Small intestine (tissue), 7 donors: ENCODE results near the gene ZNF341. TPM values are rescaled to one million over a fixed set of nuclear protein-coding genes. Genes with fewer than 3 reads are reported as not detected.

Experiments
- DNase-seq, 2 donors: peaks; one replicate each; pipeline versions ENCODE4 v3.0.0 to v3.0.0-alpha.2; 2013
- FAIRE-seq: peaks from 2 replicates; lab custom pipeline; 2012; peaks lifted over from hg19 to GRCh38; lab: Jason Lieb, UNC
- H3K27ac ChIP-seq, 3 donors: one replicate each; pipeline ENCODE4 v1.5.1; 2013; ENCODE audit warnings: low read length in 2 of 3, mild to moderate bottlenecking in 2 of 3, control low read depth in 1 of 3, inconsistent platforms in 1 of 3, low read depth in 1 of 3, moderate library complexity in 1 of 3
- H3K27me3 ChIP-seq, 3 donors: one replicate each; pipeline ENCODE4 v1.6.1; 2013; ENCODE audit warnings: low read length in 3 of 3, inconsistent platforms in 1 of 3; ENCODE audit not compliant: control insufficient read depth in 3 of 3, insufficient read depth in 3 of 3
- H3K36me3 ChIP-seq, 3 donors: one replicate each; pipeline ENCODE4 v1.6.1; 2013; ENCODE audit warnings: low read length in 3 of 3, inconsistent platforms in 1 of 3, low read depth in 1 of 3, mild to moderate bottlenecking in 1 of 3, moderate library complexity in 1 of 3; ENCODE audit not compliant: control insufficient read depth in 3 of 3, insufficient read depth in 2 of 3
- H3K4me1 ChIP-seq, 3 donors: one replicate each; pipeline ENCODE4 v1.6.1; 2013; ENCODE audit warnings: low read length in 2 of 3, inconsistent platforms in 1 of 3, low read depth in 1 of 3, mild to moderate bottlenecking in 1 of 3, moderate library complexity in 1 of 3; ENCODE audit not compliant: control insufficient read depth in 3 of 3, insufficient read depth in 2 of 3
- H3K4me3 ChIP-seq, 3 donors: one replicate each; pipeline ENCODE4 v1.5.1; 2013; ENCODE audit warnings: low read length in 3 of 3, control low read depth in 1 of 3, inconsistent platforms in 1 of 3, low read depth in 1 of 3, mild to moderate bottlenecking in 1 of 3, moderate library complexity in 1 of 3
- H3K9me3 ChIP-seq, 2 donors: one replicate each; pipeline ENCODE4 v1.6.1; 2013; ENCODE audit warnings: low read depth in 1 of 2, low read length in 1 of 2; ENCODE audit not compliant: control insufficient read depth in 2 of 2, insufficient read depth in 1 of 2
- WGBS, 3 donors: extraction: QIAGEN DNeasy Blood & Tissue Kit; methylation state at CpG; one replicate each; pipeline ENCODE4 v1.1.7; 2013; 5-methylcytosine and 5-hydroxymethylcytosine counted together
- polyA plus RNA-seq, 4 donors: library from polyadenylated mRNA; stranded (reverse) in 3 of 4; unstranded in 1 of 4; fragments of 200-250 nt in 3 of 4; fragments of 120-200 nt in 1 of 4; gene quantifications; one replicate each; pipeline versions ENCODE4 v1.2.1 to v1.2.3, GENCODE V29; 2013
- donor health status: healthy with polysubstance abuse.
- donor health status: control.
- donor health status: control.
- donor health status: Bipolar disorder and iron deficiency.
- donor health status: healthy.

Gene ZNF341
- polyA plus RNA-seq, 4 donors, result 2.7 to 4.4 (median 3.4) TPM

- DNase-seq, result no peak
- Histone ChIP-seq H3K4me3 (no peak overlapping the region), H3K4me1 (peaks cover 0 to 16% (median 5%) of the 10 kb centered on the region in 3 donors), H3K27me3 (no peaks in the 10 kb centered on the region), H3K9me3 (no peaks in the 10 kb centered on the region), H3K27ac (peak overlapping the region in 2 of 3 donors; percentile 35 to 66), H3K36me3 (peaks cover 0 to 15% (median 0%) of the 10 kb centered on the region in 3 donors)
- 65 to 77% (median 67%) methylated on average over 9 of the region's 9 CpGs for WGBS, 3 donors
- no peak for FAIRE-seq
Observed at GRCh38 chr20:33787253-33787891, 55.6 kb downstream of the ZNF341 start.

GRCh38 chr20:33788351-33789049, 56.7 kb downstream of the ZNF341 start:
- H3K27me3 ChIP-seq, result no peaks in the 10 kb centered on the region
- 85 to 92% (median 86%) methylated on average over 12 of the region's 12 CpGs for WGBS, 3 donors
- H3K4me1 ChIP-seq, result peaks cover 0 to 16% (median 5%) of the 10 kb centered on the region in 3 donors
- no peaks in the 10 kb centered on the region for H3K9me3 ChIP-seq
- FAIRE-seq, result no peak
- peak in 1 of 2 donors; percentile 21 for DNase-seq
- H3K4me3 ChIP-seq, result no peak overlapping the region
- H3K36me3 ChIP-seq, result peaks cover 0 to 15% (median 0%) of the 10 kb centered on the region in 3 donors
- H3K27ac ChIP-seq, result peak overlapping the region in 2 of 3 donors; percentile 11 to 91

- no peaks in the 10 kb centered on the region for H3K27me3 ChIP-seq
- 54 to 78% (median 76%) methylated on average over 11 of the region's 11 CpGs for WGBS, 3 donors
- peaks cover 0 to 15% (median 0%) of the 10 kb centered on the region in 3 donors for H3K36me3 ChIP-seq
- peaks cover 0 to 16% (median 5%) of the 10 kb centered on the region in 3 donors for H3K4me1 ChIP-seq
- peak overlapping the region; percentile 36 to 97 (median 91) for H3K27ac ChIP-seq
- DNase-seq (peak; percentile 89 to 100), FAIRE-seq (no peak)
- no peak overlapping the region for H3K4me3 ChIP-seq
- no peaks in the 10 kb centered on the region for H3K9me3 ChIP-seq
Observed at GRCh38 chr20:33789109-33789857, 57.5 kb downstream of the ZNF341 start.

- DNase-seq (no peak), FAIRE-seq (no peak)
- 8 to 58% (median 45%) methylated on average over 5 of the region's 5 CpGs for WGBS, 3 donors
- peaks cover 0 to 15% (median 0%) of the 10 kb centered on the region in 3 donors for H3K36me3 ChIP-seq
- H3K4me3 ChIP-seq, result no peak overlapping the region
- H3K9me3 ChIP-seq, result no peaks in the 10 kb centered on the region
- H3K27me3 ChIP-seq, result no peaks in the 10 kb centered on the region
- H3K27ac ChIP-seq, result peak overlapping the region in 2 of 3 donors; percentile 91 to 97
- H3K4me1 ChIP-seq, result peaks cover 0 to 16% (median 5%) of the 10 kb centered on the region in 3 donors
Observed at GRCh38 chr20:33789858-33790182, 58.0 kb downstream of the ZNF341 start.

GRCh38 chr20:33790566-33790965, 58.8 kb downstream of the ZNF341 start:
- Histone ChIP-seq H3K27me3 (no peaks in the 10 kb centered on the region), H3K4me1 (peaks cover 0 to 16% (median 5%) of the 10 kb centered on the region in 3 donors), H3K36me3 (peaks cover 0 to 15% (median 0%) of the 10 kb centered on the region in 3 donors), H3K4me3 (no peak overlapping the region), H3K27ac (peak overlapping the region in 2 of 3 donors; percentile 91 to 97), H3K9me3 (no peaks in the 10 kb centered on the region)
- WGBS, 3 donors, result 19 to 60% (median 31%) methylated on average over 11 of the region's 11 CpGs
- FAIRE-seq (no peak), DNase-seq (peak in 1 of 2 donors; percentile 98)

GRCh38 chr20:33791021-33791420, 59.2 kb downstream of the ZNF341 start:
- Histone ChIP-seq H3K27me3 (no peaks in the 10 kb centered on the region), H3K27ac (peak overlapping the region in 2 of 3 donors; percentile 91 to 97), H3K4me3 (no peak overlapping the region), H3K9me3 (no peaks in the 10 kb centered on the region), H3K4me1 (peaks cover 0 to 16% (median 5%) of the 10 kb centered on the region in 3 donors), H3K36me3 (peaks cover 0 to 15% (median 0%) of the 10 kb centered on the region in 3 donors)
- DNase-seq, result no peak
- 79 to 94% (median 90%) methylated on average over 31 of the region's 31 CpGs for WGBS, 3 donors
- no peak for FAIRE-seq

GRCh38 chr20:33791540-33791939, 59.7 kb downstream of the ZNF341 start:
- WGBS, 3 donors, result 85 to 86% (median 86%) methylated on average over 9 of the region's 9 CpGs
- H3K27ac ChIP-seq, result peak overlapping the region in 1 of 3 donors; percentile 91

More at GRCh38 chr20:33791540-33791939, 59.7 kb downstream of the ZNF341 start:
- H3K27me3 ChIP-seq, result no peaks in the 10 kb centered on the region
- no peaks in the 10 kb centered on the region for H3K9me3 ChIP-seq
- FAIRE-seq (no peak), DNase-seq (no peak)
- peaks cover 0 to 15% (median 0%) of the 10 kb centered on the region in 3 donors for H3K36me3 ChIP-seq
- H3K4me1 ChIP-seq, result peaks cover 0 to 22% (median 5%) of the 10 kb centered on the region in 3 donors
- H3K4me3 ChIP-seq, result no peak overlapping the region
